HG03097 (cell line): ENCODE results near the gene SP140.
"Not testable (repeated sequence)": the region's sequence is repeated elsewhere in the genome, so short reads cannot be mapped to it uniquely, and the experiment has no call there.

Experiments used
- ATAC-seq: cut with Tn5 transposase; IDR thresholded peaks from one replicate; pipeline ENCODE4 v1.9.1; 2021; ENCODE audit not compliant: unreplicated experiment, low FRiP score

The SP140 gene

GRCh38 chr2:230225486-230225885 lies at the start of gene SP140:
SP140 (plus strand) TSS chr2:230225736; CDS start chr2:230225845, 109 bp downstream.
- ATAC-seq, result peak; percentile 72

GRCh38 chr2:230176996-230177395 lies 48.5 kb upstream of the SP140 start:
- ATAC-seq, result no peak

- no peak for ATAC-seq
Measured at GRCh38 chr2:230178546-230179485, 46.7 kb upstream of the SP140 start.

DNA sequence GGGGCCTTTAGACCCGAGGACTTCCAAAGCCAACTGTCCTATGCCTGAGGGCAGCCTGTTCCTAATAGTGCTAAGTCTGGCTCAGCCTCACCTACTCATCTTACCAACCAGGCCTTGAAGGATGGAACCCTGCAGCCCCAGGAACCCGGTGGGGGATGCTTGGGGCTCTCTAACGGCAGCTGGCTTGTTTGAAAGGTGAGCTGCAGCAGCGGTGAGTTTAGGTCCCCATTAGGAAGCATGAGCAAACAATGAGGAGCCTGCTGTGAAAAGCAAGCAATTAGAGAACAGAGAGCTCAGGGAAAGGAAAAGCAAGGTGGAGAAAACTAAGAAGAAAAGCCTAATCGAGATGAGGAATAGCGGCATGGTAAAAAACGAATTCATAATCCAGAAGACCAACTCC lies 45.6 kb upstream of the SP140 start:
- no peak for ATAC-seq

DNA sequence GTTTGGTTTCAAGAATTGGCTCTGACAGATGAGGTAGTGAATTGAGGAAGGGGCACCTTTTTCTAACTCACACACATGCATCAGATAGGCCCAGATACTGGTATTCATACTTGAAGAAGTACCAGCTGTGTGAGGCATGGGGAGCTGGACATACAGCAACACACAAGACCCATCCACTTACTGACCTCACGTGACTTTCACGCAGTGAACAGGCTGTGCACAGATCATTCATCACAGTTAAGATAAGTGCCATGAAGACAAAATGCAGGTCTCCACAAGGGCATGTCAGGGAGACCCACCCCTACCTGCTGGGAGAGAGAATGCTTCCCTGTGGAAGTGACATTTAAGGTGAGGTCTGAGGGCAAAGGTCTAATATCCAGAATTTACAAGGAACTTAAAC lies 44.3 kb upstream of the SP140 start:
- no peak for ATAC-seq

DNA sequence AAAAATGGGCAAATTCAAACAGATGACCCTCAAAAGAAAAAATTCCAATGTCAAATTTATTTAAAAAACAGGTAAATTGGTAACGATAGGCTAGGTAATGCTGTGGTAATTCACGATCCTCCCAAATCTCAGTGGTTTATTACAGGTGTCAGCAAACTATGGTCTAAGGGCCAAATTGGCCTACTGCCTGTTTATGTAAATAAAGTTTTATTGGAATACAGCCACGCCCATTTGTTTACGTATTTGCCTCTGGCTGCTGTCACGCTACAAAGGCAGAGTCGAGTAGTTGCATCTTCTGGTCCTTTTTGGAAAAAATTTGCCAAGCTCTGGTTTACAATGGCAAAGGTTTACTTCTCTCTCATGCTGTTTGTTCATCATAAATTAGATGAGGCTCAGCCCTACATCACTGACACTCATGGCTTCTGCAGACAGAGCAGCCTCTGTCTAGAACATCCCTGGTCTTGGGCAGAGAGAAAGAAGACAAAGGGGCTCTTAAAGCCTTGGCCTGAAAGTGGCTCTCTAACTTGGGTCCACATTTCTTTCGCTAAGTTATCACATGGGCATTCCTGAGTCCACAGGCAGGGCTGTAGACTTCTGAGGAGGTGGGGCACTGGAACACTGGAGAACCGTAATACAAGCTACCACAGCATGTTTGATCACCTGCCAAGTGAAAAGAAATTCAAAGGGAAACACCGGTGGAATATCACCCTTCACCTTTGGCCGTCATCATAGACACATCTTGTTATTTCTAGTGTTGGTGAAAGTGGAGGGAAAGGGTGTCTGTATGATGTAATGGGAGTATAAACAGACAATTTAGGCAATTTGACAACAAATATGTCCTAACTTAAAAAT lies 40.6 kb upstream of the SP140 start:
- ATAC-seq, result no peak

DNA sequence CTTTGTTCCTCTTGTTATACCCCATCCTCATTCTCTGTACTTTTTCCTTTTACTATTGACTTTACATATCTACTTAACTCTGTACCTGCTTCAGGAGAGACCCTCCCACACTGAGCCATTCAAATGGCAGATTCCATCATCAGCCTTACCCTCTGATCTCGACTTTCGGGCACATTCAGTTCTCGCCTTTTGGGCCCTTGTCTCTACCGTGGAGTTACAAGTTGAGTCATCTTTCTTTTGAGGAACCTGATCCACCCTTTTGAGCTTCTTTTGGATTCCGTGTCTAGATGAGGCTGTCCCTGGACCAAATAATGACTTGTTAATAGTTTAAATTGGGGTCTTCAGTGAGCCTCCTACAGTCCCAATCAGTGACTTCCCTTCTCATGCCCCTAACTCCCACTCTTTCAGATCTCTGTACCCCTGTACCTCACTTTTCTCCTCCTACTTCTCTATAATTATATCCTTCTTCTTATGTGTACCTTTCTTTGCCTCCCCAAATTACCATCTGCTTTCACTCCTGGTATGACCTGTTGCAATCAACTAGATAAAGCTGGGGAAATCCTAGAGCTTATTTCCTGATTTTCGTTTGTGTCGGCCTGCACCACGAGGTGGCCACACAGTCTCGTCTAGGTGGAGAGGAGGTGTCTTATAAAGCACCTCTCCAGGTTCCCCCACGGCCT lies 23.0 kb upstream of the SP140 start:
- ATAC-seq, result peak; percentile 34

GRCh38 chr2:230203110-230203676 lies 22.3 kb upstream of the SP140 start:
- ATAC-seq, result no peak

GRCh38 chr2:230205034-230205433 lies 20.5 kb upstream of the SP140 start:
- peak; percentile 38 for ATAC-seq

DNA sequence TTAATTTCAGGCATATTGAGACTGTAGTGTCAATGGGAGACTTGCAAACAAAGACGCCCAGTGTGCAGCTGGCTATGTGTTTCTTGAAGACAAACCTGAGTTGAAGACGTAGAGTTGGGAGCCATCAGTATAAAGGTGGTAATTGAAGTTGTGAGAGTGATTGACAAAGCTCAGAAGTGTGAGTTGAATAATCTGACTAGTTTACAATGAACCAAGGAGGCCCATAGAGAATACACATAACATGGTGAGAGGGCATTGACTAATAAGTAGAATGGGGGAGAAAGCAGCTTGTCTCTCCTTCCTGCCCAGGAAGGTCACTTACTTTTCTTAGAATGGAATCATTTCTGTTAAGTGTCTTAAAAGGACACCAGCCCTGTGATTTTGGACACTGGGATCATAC lies 19.8 kb upstream of the SP140 start:
- no peak for ATAC-seq

DNA sequence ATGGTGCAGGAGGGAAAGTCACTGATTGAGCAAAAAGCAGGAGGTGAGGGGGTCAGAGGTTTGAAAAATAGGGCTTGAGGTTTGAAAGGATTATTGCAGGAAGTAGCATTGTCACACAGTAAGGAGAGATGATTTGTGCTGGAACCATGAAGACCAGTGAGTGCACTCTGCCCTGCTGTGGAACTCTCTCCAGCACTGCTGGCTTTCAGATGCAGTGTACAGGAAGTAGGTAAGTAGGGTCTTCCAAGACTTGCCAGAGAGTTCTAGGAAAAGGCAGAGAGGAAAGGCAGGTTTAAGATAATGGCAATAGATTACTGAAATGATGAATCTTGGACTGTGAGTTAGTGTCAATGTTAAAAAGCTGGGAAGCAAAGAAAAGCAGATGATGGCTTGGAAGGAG lies 17.0 kb upstream of the SP140 start:
- ATAC-seq, result no peak

DNA sequence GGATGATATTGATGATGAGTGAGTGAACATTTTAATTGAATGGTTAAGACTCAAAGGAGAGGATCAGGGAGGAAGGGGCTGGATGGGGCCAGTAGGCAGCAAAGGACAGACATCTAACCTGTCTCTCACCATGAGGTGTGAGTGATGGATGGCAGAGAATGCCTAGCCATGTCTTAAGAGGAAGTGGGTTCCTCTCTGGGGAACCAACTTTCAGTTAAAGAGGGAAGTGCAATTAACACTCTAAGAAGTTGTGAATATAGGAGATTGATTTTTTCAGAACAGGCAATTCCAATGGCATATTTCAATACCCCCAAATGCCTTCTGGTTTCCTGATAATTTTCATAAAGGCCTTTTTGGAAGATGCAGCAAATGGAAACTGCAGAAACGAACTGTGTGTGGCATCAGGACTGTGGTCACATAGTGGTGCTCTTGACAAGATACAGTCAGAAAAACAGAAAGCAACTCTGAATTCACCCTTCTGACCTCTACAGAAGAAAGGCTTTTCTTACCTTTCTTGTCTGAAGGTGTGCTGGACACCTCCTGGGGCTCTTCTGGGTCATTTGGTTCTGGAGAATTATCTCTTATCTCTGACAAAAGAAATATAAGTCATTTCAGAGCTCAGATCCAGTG lies 16.0 kb upstream of the SP140 start:
- ATAC-seq, result peak; percentile 45

GRCh38 chr2:230216489-230216888 lies 9.0 kb upstream of the SP140 start:
- ATAC-seq, result no peak

GRCh38 chr2:230217424-230217823 lies 8.1 kb upstream of the SP140 start:
- no peak for ATAC-seq

DNA sequence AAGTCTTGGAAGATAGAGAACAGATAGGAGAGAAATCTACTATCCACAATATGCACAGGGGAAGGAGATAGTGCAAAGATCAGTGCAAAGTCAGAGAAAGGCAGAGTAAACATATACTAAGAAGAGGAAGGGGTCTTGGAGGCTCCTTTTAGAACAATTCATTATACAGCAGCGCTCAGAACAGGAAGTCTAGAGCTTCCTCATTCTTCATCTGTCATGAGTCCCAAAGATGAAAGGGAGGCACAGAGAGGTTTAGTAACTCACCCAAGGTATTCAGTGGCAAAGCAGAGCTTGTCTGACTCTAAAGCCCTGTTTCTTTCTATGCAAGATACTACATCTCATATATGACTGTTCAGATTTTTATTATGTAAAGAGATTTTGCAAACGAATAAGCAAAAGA lies 7.1 kb upstream of the SP140 start:
- no peak for ATAC-seq

GRCh38 chr2:230219419-230220331 lies 5.9 kb upstream of the SP140 start, which contains the start of gene SP110:
SP110 (minus strand) TSS chr2:230219984; CDS start chr2:230216927, 3,057 bp downstream.
- peak; percentile 72 for ATAC-seq

DNA sequence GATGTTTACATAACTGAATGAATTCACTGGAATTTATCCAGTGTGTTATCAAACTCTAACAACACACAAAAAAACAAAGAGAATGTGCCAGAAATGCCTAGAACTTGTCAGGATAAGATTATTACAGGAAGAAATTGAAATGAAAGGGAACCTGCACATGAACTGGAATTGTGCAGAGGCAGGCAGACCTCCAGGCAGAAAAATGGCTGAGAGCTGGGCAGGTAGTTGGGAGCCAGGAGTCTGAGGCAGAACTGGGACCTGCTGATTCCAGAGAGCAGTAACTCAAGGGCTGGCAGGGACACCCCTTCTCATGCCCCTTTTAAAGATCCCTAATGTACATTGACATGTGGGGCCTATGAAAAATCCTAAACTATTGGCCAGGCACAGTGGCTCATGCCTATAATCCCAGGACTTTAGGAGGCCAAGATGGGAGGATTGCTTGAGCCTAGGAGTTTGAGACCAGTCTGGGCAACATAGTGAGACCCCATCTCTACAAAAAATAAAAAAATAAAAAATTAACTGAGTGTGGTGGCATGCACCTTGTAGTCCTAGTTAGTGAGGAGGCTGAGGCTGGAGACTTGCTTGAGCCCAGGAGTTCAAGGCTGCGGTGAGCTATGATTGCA lies 5.1 kb upstream of the SP140 start:
- no peak for ATAC-seq

DNA sequence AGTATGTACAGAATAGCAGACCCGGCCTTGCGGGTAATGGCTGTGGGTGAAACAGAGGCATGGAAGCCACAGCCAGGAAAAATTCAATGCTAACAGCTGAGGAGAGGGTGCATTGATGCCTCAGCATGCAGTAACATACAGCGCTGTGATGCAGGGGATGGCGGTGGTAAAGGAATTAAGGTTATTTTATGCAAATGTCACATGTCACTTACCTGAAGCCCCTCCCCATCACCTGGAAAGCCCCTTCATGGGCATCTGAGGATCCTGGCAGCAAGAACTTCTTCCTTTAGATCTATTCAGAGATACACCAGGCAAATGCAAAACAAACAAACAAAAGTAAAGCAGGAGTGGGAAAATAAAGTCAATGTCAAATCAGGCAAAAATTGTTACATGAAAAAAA lies 4.0 kb upstream of the SP140 start:
- ATAC-seq, result no peak

- not testable (repeated sequence) for ATAC-seq
Measured at GRCh38 chr2:230222829-230223228, 2.7 kb upstream of the SP140 start.
